IMR-90 (cell line): ENCODE data around the gene PIK3CG. TPM values are rescaled to one million over a fixed set of nuclear protein-coding genes. Genes with fewer than 3 reads are reported as not detected.
A peak's percentile ranks its signal among the peaks of the same experiment; 100 is the strongest.
"Not testable (repeated sequence)": the region's sequence is repeated elsewhere in the genome, so short reads cannot be mapped to it uniquely, and the experiment has no call there.

ENCODE experiments used
- ATAC-seq: fragments of 200-7000 bp; cut with Tn5 transposase; 2 replicates; pipeline ENCODE4 v1.9.1; 2020; ENCODE audit warnings: low read depth, mild to moderate bottlenecking, moderate library complexity
- BruUV-seq: library from RNA; stranded (reverse); fragments of 400-500 nt; replicated peaks from 2 replicates; lab custom pipeline; 2021; lab: Mats Ljungman, UMichigan
- CTCF ChIA-PET: fragments of 300-600 bp; formaldehyde crosslinking; extraction: SDS; loops from one replicate; lab custom pipeline; 2021; ENCODE audit warnings: antibody characterized with exemption; lab: Yijun Ruan, JAX
- POLR2A ChIA-PET: fragments of 300-600 bp; sonication (Branson Sonifier 250); formaldehyde crosslinking; loops from one replicate; lab custom pipeline; 2022; ENCODE audit warnings: antibody characterized with exemption; ENCODE audit not compliant: unreplicated experiment; lab: Charles Lee
- DNase-seq: peaks from one replicate; pipeline ENCODE4 v3.0.0; 2013
- H2AFZ ChIP-seq: replicated peaks from 2 replicates; pipeline ENCODE3; 2013; ENCODE audit warnings: low read length, mild to moderate bottlenecking; ENCODE audit not compliant: poor library complexity
- H2AK5ac ChIP-seq: 2 replicates; pipeline ENCODE4 v1.6.1; 2013; ENCODE audit warnings: low read depth, low read length, inconsistent platforms
- H2AK9ac ChIP-seq: replicated peaks from 2 replicates; pipeline ENCODE3; 2013; ENCODE audit warnings: mild to moderate bottlenecking, low read depth, low read length, moderate library complexity; ENCODE audit not compliant: poor library complexity
- H2BK120ac ChIP-seq: 2 replicates; pipeline ENCODE4 v1.6.1; 2013; ENCODE audit warnings: low read depth, low read length, inconsistent platforms
- H2BK15ac ChIP-seq: 3 replicates; pipeline ENCODE4 v1.6.1; 2013; ENCODE audit warnings: low read depth, low read length, inconsistent platforms
- H2BK20ac ChIP-seq: 2 replicates; pipeline ENCODE4 v1.6.1; 2013; ENCODE audit warnings: low read depth, mild to moderate bottlenecking, inconsistent platforms, low read length, moderate library complexity
- H2BK5ac ChIP-seq: 2 replicates; pipeline ENCODE4 v1.6.1; 2013; ENCODE audit warnings: mild to moderate bottlenecking, low read depth, low read length, inconsistent platforms; ENCODE audit not compliant: poor library complexity, severe bottlenecking
- H3K14ac ChIP-seq: replicated peaks from 2 replicates; pipeline ENCODE4 v1.6.1; 2013; ENCODE audit warnings: low read depth, low read length, inconsistent platforms
- H3K18ac ChIP-seq: 2 replicates; pipeline ENCODE4 v1.6.1; 2013; ENCODE audit warnings: low read depth, low read length, control low read depth
- H3K23ac ChIP-seq: 2 replicates; pipeline ENCODE4 v1.6.1; 2013; ENCODE audit warnings: low read depth, low read length, inconsistent platforms
- H3K27ac ChIP-seq: 2 replicates; pipeline ENCODE4 v1.5.1; 2013; ENCODE audit warnings: mild to moderate bottlenecking, control low read depth, low read length; ENCODE audit not compliant: insufficient read depth
- H3K27me3 ChIP-seq: 2 replicates; pipeline ENCODE4 v1.6.1; 2013; ENCODE audit warnings: low read length; ENCODE audit not compliant: control insufficient read depth, insufficient read depth
- H3K36me3 ChIP-seq: 2 replicates; pipeline ENCODE4 v1.6.1; 2013; ENCODE audit warnings: low read length, mixed read lengths; ENCODE audit not compliant: control insufficient read depth, insufficient read depth
- H3K4ac ChIP-seq: 2 replicates; pipeline ENCODE4 v1.6.1; 2013; ENCODE audit warnings: low read depth, low read length, inconsistent platforms
- H3K4me1 ChIP-seq: 2 replicates; pipeline ENCODE4 v1.6.1; 2013; ENCODE audit warnings: low read length, mixed read lengths; ENCODE audit not compliant: control insufficient read depth, insufficient read depth
- H3K4me2 ChIP-seq: 2 replicates; pipeline ENCODE4 v1.6.1; 2013; ENCODE audit warnings: low read depth, mild to moderate bottlenecking, control low read depth, low read length, moderate library complexity
- H3K4me3 ChIP-seq: 2 replicates; pipeline ENCODE4 v1.5.1; 2013; ENCODE audit warnings: low read depth, mild to moderate bottlenecking, control low read depth, low read length, moderate library complexity; ENCODE audit not compliant: insufficient read depth
- H3K56ac ChIP-seq: 2 replicates; pipeline ENCODE4 v1.6.1; 2013; ENCODE audit warnings: low read length, inconsistent platforms; ENCODE audit not compliant: insufficient read depth; ENCODE audit errors: extremely low read depth
- H3K79me1 ChIP-seq, 2 experiments: 2 replicates each; pipeline ENCODE4 v1.6.1; 2013; ENCODE audit warnings: low read length in 2 of 2, inconsistent platforms in 1 of 2, low read depth in 1 of 2
- H3K9ac ChIP-seq: 2 replicates; pipeline ENCODE4 v1.6.1; 2013; ENCODE audit warnings: low read depth, low read length, control low read depth
- H3K9me1 ChIP-seq: 2 replicates; pipeline ENCODE4 v1.6.1; 2013; ENCODE audit warnings: low read length, inconsistent platforms; ENCODE audit not compliant: insufficient read depth
- H3K9me3 ChIP-seq: 2 replicates; pipeline ENCODE4 v1.6.1; 2013; ENCODE audit warnings: low read length; ENCODE audit not compliant: control insufficient read depth, insufficient read depth
- H4K20me1 ChIP-seq: 2 replicates; pipeline ENCODE4 v1.6.1; 2013; ENCODE audit warnings: low read length, inconsistent platforms; ENCODE audit not compliant: insufficient read depth
- H4K5ac ChIP-seq: 2 replicates; pipeline ENCODE4 v1.6.1; 2013; ENCODE audit warnings: mild to moderate bottlenecking, low read depth, low read length, control low read depth
- H4K8ac ChIP-seq, 2 experiments: 2 replicates each; pipeline ENCODE4 v1.6.1; 2013; ENCODE audit warnings: low read depth in 2 of 2, low read length in 2 of 2, control low read depth in 1 of 2, inconsistent platforms in 1 of 2
- H4K91ac ChIP-seq: 2 replicates; pipeline ENCODE4 v1.6.1; 2013; ENCODE audit warnings: low read depth, low read length, inconsistent platforms; ENCODE audit not compliant: insufficient read depth
- CEBPB ChIP-seq: IDR thresholded peaks from 2 replicates; pipeline ENCODE4 v1.6.1; 2012; ENCODE audit warnings: low read depth, low read length, improper control_type of control experiment
- WGBS, 2 experiments: methylation state at CpG; one replicate each; pipeline versions ENCODE4 v1.1.5 to v1.1.7; 2013; ENCODE audit warnings: missing lambda C conversion rate in 2 of 2; ENCODE audit not compliant: insufficient read length in 1 of 2; ENCODE audit errors: extremely low coverage in 2 of 2; 5-methylcytosine and 5-hydroxymethylcytosine counted together
- dilution Hi-C: fragments of 300-500 bp; cut with HindIII; formaldehyde crosslinking; loops from one replicate; pipeline ENCODE4 v1.14.3; 2018; ENCODE audit warnings: low sequenced_read_pairs; ENCODE audit not compliant: unreplicated experiment
- in situ Hi-C: fragments of 300-500 bp; cut with MboI; formaldehyde crosslinking; loops from 3 replicates; pipeline ENCODE4 v1.14.3; 2019; ENCODE audit warnings: low sequenced_read_pairs, inconsistent platforms, mixed read lengths
- intact Hi-C: fragments of 100-400 bp; cut with micrococcal nuclease; formaldehyde crosslinking; loops from 2 replicates; pipeline ENCODE4 v1.10.0; 2022
- polyA plus RNA-seq, 3 experiments: library from polyadenylated mRNA; depleted of rRNA; stranded (reverse); fragments of >200 nt; gene quantifications; 2 replicates each; pipeline ENCODE4 v1.2.3, GENCODE V29; 2012; ENCODE audit warnings: low replicate concordance in 1 of 3
- total RNA-seq: library from RNA; depleted of rRNA; stranded (reverse); fragments of >200 nt; gene quantifications from 2 replicates; pipeline ENCODE4 v1.2.3, GENCODE V29; 2012
- TF ChIP-seq, protein P1 (sequence below): fragments of 150-350 bp; IDR thresholded peaks from 2 replicates; pipeline ENCODE4 v1.6.1; 2017; ENCODE audit warnings: mild to moderate bottlenecking, antibody characterized with exemption, low read length, low read depth

PIK3CG gene
- total and polyA plus RNA-seq, 2 of the 4 experiments (the other 2 are of a cell fraction): under 0.01 TPM; not detected in 1

DNA sequence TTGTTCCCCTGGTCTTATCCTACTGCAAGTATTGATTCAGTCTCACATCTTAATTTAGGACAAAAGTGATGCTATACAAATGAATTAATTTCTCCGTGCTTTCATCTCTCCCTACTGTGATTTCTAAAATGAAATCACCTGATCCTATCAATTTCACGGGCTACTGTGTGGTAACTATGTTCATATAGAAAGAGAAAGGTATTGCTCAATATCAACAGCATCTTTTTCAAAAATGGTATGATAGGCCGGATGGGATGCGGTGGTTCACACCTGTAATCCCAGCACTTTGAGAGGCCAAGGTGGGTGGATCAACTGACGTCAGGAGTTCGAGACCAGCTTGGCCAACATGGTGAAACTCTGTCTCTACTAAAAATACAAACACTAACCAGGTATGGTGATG, 71.2 kb downstream of the PIK3CG start:
- Histone ChIP-seq H3K79me1 (no peaks in the 10 kb centered on the region), H3K4me3 (no peak overlapping the region), H3K4me2 (no peak overlapping the region), H3K9ac (no peak overlapping the region), H3K4ac (no peak overlapping the region), H3K27ac (no peak overlapping the region), H2BK120ac (no peak overlapping the region), H2AK9ac (no peak overlapping the region), H3K14ac (no peak overlapping the region), H2BK5ac (no peak overlapping the region), H2AK5ac (no peak overlapping the region), H4K91ac (no peak overlapping the region), H3K4me1 (no peaks in the 10 kb centered on the region), H3K9me3 (no peaks in the 10 kb centered on the region), H3K9me1 (no peaks in the 10 kb centered on the region), H3K23ac (no peak overlapping the region), H2AFZ (no peak overlapping the region), H2BK15ac (no peak overlapping the region), H3K36me3 (no peaks in the 10 kb centered on the region), H4K8ac (no peak overlapping the region), H3K27me3 (no peaks in the 10 kb centered on the region), H2BK20ac (no peak overlapping the region), H4K20me1 (no peaks in the 10 kb centered on the region), H3K18ac (no peak overlapping the region), H4K5ac (no peak overlapping the region), H3K56ac (no peak overlapping the region)
- WGBS, 2 experiments: no CpG with 5 or more reads among the region's 6 CpGs
- BruUV-seq: no TSS peak
- no peak for ATAC-seq
- POLR2A ChIA-PET: no interaction called here
- intact Hi-C loops: no loop called here
- CTCF ChIA-PET: interaction anchor here (0.6 kb wide), 1 partner anchor 18 kb away, joined by 3 read pairs; no protein-coding TSS in a partner anchor
- DNase-seq: no peak
- in situ Hi-C loops: no loop called here
- dilution Hi-C loops: no loop called here
- TF ChIP-seq, protein P1, sequence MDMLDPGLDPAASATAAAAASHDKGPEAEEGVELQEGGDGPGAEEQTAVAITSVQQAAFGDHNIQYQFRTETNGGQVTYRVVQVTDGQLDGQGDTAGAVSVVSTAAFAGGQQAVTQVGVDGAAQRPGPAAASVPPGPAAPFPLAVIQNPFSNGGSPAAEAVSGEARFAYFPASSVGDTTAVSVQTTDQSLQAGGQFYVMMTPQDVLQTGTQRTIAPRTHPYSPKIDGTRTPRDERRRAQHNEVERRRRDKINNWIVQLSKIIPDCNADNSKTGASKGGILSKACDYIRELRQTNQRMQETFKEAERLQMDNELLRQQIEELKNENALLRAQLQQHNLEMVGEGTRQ: no peak
- peak; percentile 54 for TF ChIP-seq CEBPB

DNA sequence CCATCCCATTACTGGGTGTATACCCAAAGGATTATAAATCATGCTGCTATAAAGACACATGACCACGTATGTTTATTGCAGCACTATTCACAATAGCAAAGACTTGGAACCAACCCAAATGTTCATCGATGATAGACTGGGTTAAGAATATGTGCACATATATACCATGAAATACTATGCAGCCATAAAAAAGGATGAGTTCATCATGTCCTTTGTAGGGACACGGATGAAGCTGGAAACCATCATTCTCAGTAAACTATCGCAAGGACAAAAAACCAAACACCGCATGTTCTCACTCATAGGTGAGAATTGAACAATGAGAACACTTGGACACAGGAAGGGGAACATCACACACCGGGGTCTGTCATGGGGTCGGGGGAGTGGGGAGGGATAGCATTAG, 73.0 kb downstream of the PIK3CG start:
- H4K91ac ChIP-seq, H2BK120ac ChIP-seq, H3K23ac ChIP-seq, H2BK15ac ChIP-seq, H2AK9ac ChIP-seq, H2BK5ac ChIP-seq, H2BK20ac ChIP-seq, H3K56ac ChIP-seq, H3K4me1 ChIP-seq, H3K79me1 ChIP-seq, H3K9me3 ChIP-seq, H4K8ac ChIP-seq, H4K5ac ChIP-seq, H3K27me3 ChIP-seq, H3K36me3 ChIP-seq, H3K14ac ChIP-seq, POLR2A ChIA-PET, CTCF ChIA-PET, H3K18ac ChIP-seq, H3K4me3 ChIP-seq, H3K4me2 ChIP-seq, H3K4ac ChIP-seq, H2AK5ac ChIP-seq, ATAC-seq, H3K27ac ChIP-seq, H3K9me1 ChIP-seq, dilution Hi-C loops, intact Hi-C loops, in situ Hi-C loops, H3K9ac ChIP-seq, H4K20me1 ChIP-seq, H2AFZ ChIP-seq, DNase-seq, BruUV-seq: not testable (repeated sequence)
- WGBS, 2 experiments: no CpG with 5 or more reads among the region's 7 CpGs
